Endothelial cell of hepatic sinusoid (primary cell): ENCODE measurements around the gene MARF1.

ENCODE experiments used
- in situ Hi-C: cut with HindIII; loops from 2 replicates; pipeline ENCODE4 v1.10.0; 2017; ENCODE audit warnings: low sequenced_read_pairs

The MARF1 gene

DNA sequence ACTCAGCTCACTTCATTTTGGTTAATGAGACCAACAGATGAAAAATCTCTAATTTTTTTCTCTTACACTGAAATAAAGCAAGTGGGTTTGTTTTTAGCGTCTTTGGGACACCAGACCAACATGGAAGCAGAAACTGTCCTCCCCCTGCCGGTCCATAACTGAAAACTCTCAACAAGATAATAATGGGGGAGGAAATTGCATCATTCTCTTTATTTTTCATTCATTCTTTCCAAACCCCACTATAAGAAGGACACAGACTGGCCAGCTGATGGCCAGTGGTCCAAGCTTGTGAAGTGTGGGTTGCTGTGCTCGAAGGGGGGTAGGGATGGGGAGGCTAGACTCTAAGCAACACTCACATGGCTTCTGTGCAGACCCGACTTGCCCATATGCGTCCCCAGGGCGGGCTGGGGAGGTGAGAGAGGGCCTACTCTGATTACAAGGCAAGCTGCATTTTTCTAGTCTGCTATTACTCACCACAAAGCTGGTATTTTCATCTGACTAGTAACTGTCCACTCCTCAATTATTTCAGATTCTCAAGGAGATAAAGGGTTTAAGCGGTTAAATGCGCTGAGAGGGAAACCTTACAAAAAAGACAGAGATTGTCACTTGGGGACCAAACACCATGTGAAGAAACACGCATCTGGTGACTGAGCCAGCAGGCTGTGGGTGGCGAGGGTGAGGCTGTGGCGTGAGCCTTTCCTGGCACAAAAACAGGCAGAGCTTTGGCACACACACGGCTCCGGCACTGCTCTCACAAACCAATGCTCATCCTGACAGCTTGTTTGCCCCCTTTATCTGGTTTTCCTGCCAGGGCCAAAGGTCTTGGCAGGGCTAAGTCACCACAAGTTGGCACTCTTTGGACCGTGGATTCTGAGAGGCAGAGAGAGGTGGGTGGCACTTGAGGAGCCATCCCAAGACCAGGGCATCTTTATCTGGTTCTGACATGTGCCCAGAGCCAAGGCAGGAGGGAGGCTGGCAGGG lies 38.2 kb downstream of the MARF1 start:
- in situ Hi-C loops: no loop called here

DNA sequence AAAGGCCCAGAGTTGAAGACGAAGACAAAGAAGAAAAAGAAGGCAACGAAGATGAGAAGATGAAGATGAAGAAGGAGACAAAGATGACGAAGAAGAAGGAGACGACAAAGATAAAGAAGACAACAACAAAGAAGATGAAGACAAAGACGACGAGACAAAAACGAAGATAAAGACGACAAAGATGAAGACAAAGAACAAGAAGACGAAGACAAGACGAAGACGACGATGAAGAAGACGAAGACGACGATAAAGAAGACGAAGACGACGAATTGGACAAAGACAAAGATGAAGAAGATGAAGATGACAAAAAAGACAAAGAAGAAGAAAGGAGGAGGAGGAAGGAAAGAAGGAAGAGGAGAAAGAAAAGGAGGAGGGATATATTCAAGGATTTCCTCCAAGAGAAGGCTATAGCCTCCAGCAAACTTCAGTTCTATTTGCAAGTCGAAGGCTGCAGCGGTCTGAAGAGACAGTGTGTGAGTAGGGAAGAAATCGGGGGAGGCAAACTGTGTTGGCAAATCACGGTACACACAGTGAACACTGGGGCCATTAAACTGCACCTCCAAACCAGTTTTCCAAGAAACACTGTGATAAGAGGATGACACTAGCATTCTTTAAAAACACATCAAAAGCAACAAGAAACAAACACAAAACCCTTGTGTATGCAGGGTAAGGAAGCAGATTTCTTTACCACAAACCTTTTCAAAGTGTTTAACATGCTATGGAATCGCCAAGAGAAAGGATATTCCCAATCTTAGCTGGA lies 40.5 kb downstream of the MARF1 start:
- in situ Hi-C loops: no loop called here

DNA sequence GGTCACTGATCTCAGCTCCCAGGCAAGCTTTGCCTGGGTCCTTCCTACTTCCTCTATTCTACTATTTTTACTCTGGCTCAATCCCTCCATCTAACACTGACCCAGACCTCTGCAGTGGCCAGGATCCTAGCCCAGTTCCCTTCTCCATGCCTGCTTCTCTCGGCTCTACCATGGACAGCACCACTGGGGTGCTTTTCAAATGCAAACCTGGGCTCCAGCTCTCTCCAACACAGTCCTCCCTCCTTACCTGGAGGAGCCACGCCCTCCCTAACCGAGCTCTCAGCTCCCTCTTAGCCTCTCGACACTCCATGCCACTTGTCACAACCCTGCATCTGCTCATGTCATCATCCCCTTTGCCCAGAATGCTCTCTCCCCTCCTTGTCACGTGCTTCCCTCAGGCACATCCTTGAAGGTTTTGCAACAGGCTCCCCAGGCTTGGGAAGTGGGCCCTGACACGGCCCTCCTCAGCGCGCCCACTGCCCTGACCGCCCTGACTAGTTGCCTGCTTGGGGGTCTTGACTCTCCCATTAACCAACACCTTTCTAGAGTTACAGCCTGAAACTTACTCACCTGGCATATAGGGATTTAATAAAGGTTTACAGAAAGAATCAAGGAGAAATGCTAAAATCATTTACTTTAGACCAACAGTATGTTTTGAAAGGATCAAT lies 41.6 kb downstream of the MARF1 start:
- in situ Hi-C loops: no loop called here

- in situ Hi-C loops: loop anchor here (5.0 kb wide), 2 partner anchors 43 to 67 kb away; partner anchors contain the start of gene MARF1
Measured at GRCh38 chr16:15599303-15600070, 43.5 kb downstream of the MARF1 start.

DNA sequence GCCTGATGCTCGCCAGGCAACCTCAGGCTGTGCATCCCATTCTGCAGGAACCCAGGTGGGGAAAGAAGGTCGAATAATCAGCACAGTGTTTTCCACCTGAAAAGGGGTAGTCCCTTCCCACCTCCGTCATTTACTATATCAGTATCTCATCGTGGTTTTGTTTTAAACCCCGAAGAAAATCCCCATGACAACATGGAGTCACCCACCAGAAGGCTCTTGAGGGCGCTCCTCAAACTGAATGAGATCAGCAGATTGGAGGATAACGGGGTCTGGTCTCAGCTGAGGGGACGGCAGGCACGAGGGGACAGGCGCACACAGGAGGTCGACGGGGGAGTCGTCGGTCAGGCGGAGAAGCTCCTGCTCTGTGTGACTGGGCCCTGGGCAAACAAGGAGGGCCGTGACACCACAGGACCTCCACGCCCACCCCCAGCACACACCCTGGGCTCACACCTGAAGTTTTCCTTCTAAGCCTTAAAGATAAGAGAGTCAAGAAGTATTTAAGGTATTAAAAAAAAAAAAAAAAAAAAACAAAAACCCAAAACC lies 44.2 kb downstream of the MARF1 start:
- in situ Hi-C loops: loop anchor here (5.0 kb wide), 2 partner anchors 44 to 66 kb away; partner anchors contain the start of gene MARF1

GRCh38 chr16:15597822-15598647 lies 44.9 kb downstream of the MARF1 start:
- in situ Hi-C loops: loop anchor here (5.0 kb wide), 2 partner anchors 44 to 66 kb away; partner anchors contain the start of gene MARF1

DNA sequence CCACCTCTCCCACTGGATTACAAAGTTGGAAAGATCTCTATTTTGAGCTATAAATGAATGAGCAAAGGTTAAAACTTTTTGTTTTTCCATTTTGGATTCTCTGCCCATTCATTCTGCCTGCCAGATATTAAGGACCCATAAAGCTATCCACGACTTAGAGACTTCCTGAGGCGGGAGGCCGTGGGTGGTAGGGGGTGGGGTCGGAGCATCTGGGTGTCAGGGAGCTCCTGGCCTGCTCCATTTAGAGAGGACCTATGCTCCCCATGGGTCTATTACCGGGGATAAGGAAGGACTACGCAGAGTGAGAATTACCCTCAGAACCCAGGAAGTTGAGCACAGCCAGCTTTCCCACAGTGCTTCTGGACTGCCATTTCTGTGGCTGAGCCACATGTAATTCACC lies 45.8 kb downstream of the MARF1 start:
- in situ Hi-C loops: loop anchor here (5.0 kb wide), 2 partner anchors 45 to 65 kb away; partner anchors contain the start of gene MARF1

- in situ Hi-C loops: loop anchor here (5.0 kb wide), 2 partner anchors 47 to 63 kb away; partner anchors contain the start of gene MARF1
Measured at GRCh38 chr16:15594711-15595320, 48.1 kb downstream of the MARF1 start.

GRCh38 chr16:15593235-15593634 lies 49.7 kb downstream of the MARF1 start:
- in situ Hi-C loops: no loop called here

DNA sequence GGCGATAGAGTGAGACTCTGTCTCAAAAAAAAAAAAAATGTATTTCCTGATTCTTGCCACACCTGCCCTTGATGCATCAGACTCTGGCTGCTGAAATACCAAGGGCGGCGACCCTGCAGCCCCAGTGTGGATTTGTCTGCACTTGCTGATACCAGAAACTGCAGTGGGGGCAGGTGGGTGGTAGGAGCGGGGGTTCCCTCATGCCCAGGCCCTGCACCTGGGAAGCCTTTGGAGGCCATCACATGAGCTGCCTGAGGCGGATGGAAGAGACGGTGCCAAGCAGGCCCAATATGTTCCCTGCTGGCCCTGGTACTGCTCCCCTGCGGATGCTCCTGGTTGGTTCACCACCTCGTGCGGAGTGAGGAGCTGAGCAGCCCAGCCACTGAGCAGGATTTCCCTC lies 50.6 kb downstream of the MARF1 start:
- in situ Hi-C loops: no loop called here

GRCh38 chr16:15587152-15587825 lies 55.7 kb downstream of the MARF1 start:
- in situ Hi-C loops: no loop called here

DNA sequence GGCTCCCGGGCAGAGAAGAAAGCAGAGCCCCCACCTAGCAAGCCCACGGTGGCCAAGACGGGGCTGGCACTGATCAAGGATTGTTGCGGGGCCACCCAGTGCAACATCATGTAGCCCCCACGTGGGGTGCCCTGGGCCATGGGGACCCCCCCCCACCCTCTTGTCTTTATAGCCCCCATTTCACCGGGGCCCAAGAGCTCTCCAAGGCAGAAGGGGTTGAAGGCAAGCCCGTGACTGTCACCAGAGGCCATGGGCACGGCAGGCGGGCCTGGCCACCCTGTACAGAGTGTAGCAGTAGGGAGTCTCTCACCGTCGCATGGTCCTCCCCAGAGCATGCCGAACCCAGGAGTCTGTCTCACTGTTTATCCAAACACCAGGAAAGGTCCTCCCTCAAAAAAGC lies 56.2 kb downstream of the MARF1 start:
- in situ Hi-C loops: no loop called here

DNA sequence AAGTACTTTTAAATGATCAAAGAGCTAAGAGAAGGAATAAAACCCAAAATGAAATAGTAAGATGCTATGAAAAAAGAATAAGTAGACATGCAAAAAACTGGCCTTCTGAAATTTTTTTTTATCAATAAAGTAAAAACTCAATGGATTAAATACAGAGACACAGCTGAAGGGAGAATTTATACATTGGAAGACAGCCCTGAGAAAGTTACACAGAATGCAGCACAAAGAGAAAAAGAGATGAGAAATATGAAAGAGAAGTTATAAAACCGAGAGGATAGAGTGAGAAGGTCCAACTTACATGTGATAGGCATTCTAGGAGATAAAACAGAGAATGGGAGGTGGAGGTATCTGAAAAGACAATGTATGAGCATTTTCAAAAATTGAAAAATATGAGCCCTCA lies 57.0 kb downstream of the MARF1 start:
- in situ Hi-C loops: no loop called here

GRCh38 chr16:15583526-15583925 lies 59.4 kb downstream of the MARF1 start:
- in situ Hi-C loops: no loop called here

- in situ Hi-C loops: no loop called here
Measured at GRCh38 chr16:15581127-15581815, 61.7 kb downstream of the MARF1 start.

- in situ Hi-C loops: no loop called here
Measured at GRCh38 chr16:15578824-15579223, 64.1 kb downstream of the MARF1 start.
